B cell (primary cell): ENCODE data around the gene ALMS1.

Experiments
- EZH2 ChIP-seq: IDR thresholded peaks from 2 replicates; pipeline ENCODE4 v1.6.1; 2012; ENCODE audit warnings: borderline replicate concordance, low read depth, mild to moderate bottlenecking, moderate library complexity, low read length; ENCODE audit not compliant: insufficient read depth, poor library complexity, severe bottlenecking
- TF ChIP-seq, protein P1 (sequence below): fragments of 200-600 bp; IDR thresholded peaks from one replicate; pipeline ENCODE4 v1.8.0; 2022; ENCODE audit warnings: antibody characterized with exemption, mild to moderate bottlenecking

DNA sequence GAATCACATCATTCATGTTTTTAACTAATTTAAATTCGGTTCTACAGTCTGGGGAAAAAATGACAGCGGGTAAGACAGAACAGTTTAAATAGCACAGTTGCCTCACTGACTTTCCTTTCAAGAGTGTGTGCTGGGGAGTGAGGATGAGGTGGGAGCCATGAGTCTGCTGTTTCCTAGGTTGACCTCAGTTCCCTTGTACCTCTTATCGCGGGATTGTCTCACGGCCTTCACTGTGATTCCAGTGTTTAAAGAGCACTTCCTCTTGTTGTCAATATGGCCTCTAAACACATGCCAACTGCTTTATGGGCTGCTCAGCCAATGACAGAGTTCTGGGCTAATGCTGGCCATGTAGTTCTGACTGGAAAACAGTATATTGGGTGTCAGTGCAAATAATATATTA, 41.6 kb upstream of the ALMS1 start:
- TF ChIP-seq, protein P1, sequence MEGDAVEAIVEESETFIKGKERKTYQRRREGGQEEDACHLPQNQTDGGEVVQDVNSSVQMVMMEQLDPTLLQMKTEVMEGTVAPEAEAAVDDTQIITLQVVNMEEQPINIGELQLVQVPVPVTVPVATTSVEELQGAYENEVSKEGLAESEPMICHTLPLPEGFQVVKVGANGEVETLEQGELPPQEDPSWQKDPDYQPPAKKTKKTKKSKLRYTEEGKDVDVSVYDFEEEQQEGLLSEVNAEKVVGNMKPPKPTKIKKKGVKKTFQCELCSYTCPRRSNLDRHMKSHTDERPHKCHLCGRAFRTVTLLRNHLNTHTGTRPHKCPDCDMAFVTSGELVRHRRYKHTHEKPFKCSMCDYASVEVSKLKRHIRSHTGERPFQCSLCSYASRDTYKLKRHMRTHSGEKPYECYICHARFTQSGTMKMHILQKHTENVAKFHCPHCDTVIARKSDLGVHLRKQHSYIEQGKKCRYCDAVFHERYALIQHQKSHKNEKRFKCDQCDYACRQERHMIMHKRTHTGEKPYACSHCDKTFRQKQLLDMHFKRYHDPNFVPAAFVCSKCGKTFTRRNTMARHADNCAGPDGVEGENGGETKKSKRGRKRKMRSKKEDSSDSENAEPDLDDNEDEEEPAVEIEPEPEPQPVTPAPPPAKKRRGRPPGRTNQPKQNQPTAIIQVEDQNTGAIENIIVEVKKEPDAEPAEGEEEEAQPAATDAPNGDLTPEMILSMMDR: no peak
- TF ChIP-seq EZH2: no peak
